Coronary artery (tissue), 2 donors: ENCODE data around the gene RPS14.

Experiments used
- DNase-seq: peaks from one replicate; pipeline ENCODE4 v3.0.0-alpha.2; 2017; ENCODE audit warnings: low spot score
- H3K27ac ChIP-seq, 2 donors: fragments of 200-600 bp; sonication (generic); one replicate each; pipeline ENCODE4 v1.5.1; 2016 to 2019
- H3K4me3 ChIP-seq: fragments of 200-600 bp; sonication (generic); 2 replicates; pipeline ENCODE4 v1.5.1; 2016; ENCODE audit warnings: mild to moderate bottlenecking, moderate library complexity
- TF ChIP-seq, protein P1 (sequence below): fragments of 200-600 bp; sonication (generic); IDR thresholded peaks from one replicate; pipeline ENCODE4 v1.5.1; 2019; ENCODE audit warnings: antibody characterized with exemption

Gene RPS14

GRCh38 chr5:150408231-150408943, 41.2 kb downstream of the RPS14 start:
- TF ChIP-seq, protein P1, sequence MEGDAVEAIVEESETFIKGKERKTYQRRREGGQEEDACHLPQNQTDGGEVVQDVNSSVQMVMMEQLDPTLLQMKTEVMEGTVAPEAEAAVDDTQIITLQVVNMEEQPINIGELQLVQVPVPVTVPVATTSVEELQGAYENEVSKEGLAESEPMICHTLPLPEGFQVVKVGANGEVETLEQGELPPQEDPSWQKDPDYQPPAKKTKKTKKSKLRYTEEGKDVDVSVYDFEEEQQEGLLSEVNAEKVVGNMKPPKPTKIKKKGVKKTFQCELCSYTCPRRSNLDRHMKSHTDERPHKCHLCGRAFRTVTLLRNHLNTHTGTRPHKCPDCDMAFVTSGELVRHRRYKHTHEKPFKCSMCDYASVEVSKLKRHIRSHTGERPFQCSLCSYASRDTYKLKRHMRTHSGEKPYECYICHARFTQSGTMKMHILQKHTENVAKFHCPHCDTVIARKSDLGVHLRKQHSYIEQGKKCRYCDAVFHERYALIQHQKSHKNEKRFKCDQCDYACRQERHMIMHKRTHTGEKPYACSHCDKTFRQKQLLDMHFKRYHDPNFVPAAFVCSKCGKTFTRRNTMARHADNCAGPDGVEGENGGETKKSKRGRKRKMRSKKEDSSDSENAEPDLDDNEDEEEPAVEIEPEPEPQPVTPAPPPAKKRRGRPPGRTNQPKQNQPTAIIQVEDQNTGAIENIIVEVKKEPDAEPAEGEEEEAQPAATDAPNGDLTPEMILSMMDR, result no peak
- H3K4me3 ChIP-seq, result no peak overlapping the region
- peak overlapping the region in 1 of 2 donors; percentile 59 for H3K27ac ChIP-seq
- DNase-seq, result no peak

DNA sequence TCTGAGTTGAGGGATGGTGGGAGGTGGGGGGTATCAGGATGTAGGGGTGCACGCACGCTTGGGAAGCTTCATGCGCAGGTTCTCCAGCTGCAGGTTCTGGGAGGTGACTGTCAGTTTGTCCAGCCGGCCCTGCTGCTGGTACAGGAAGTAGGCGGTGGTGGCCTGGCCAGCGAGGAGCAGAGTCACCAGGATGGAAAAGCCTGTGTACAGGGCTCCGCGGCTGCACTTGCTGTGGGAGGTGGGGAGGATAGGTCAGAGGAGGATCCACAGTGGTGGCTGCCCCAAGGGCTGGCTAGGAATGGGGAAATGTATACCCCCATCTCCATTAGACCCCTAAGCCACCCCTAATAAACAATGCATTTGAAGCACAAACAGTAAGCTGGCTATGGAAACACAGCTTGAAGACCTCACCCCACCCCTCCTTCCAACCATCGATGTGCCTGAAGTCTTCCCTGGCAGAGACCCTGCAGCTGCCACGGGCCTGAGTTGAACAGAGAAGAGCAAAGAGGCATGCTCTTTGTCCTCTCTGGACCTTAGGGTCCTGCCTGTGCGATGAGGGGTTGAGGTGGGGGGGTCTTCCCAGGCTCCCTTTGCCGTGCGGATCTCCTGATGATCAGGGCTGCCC, 42.3 kb downstream of the RPS14 start:
- Histone ChIP-seq H3K4me3 (no peak overlapping the region), H3K27ac (peak overlapping the region in 1 of 2 donors; percentile 59)
- no peak for DNase-seq

GRCh38 chr5:150406723-150407095, 42.8 kb downstream of the RPS14 start:
- H3K4me3 ChIP-seq, result no peak overlapping the region
- H3K27ac ChIP-seq, result peak overlapping the region in 1 of 2 donors; percentile 59
- TF ChIP-seq, protein P1, result no peak
- no peak for DNase-seq

More for the DNA sequence above, 42.3 kb downstream of the RPS14 start:
- TF ChIP-seq, protein P1, result no peak

- Histone ChIP-seq H3K4me3 (no peak overlapping the region), H3K27ac (peak overlapping the region in 1 of 2 donors; percentile 59)
- DNase-seq, result no peak
- TF ChIP-seq, protein P1, result no peak
These were observed 43.3 kb downstream of the RPS14 start for GRCh38 chr5:150406103-150406722.

DNA sequence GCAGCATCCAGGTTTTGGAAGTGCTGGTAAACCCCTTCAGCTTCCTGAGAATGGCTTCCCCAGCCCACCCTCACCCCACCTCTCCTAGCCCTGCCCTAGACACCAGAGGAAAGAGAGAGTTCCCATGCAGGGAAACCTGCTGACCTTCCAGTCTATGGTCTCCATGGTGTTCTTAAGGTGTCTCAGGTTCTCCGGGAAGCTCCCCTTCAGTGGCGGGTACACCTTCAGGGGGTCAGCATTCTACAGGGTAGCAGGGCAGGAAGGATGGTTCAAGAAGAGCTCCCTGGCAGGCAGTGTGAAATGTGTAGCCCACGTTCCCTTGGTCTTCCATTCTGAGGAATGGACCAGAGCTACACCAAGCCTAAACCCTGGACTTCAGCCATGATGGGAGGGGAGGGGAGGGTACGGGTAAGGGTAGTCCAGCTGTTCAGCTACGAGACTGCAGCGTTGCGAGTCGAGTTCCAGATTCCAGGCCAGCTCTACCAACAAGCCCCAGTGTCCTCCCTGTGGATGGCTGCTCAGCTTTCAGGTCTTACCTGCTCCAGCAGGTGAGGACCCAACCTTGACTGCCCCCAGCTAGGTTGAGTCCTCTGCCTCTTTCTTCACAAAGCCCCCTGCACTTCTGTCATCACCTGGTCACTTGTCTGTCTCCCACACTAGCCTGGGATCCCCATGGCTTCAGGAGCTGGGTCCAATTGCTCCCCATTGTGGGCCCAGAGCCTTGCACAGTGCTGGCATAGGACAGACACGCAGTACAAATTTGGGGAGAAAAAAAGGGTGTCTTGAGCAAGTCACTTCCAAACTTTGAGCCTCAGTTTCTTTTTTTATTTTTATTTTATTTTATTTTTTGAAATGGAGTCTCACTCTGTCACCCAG, 44.4 kb downstream of the RPS14 start:
- Histone ChIP-seq H3K4me3 (no peak overlapping the region), H3K27ac (no peak overlapping the region)
- DNase-seq, result no peak
- TF ChIP-seq, protein P1, result no peak

DNA sequence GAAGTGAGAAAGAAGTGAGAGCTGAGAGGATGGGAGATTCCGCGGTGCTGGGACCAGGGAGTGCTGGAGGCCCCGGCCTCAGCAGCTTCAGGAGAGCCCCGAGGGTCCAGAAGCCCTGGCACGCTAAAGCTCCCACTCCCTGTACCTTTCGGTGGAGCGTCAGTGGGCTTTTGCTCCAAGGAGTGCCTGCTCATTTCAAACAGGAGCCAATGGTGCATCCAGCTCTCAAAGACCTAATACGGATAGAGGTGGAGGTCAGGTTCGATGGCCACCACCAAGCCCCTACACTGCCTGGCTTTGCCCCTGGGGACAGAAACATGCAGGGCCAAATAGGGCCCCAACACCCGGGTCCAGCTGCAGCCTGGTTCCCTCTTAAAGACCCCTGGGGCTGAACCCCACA, 45.0 kb downstream of the RPS14 start:
- TF ChIP-seq, protein P1, result no peak
- DNase-seq, result no peak
- Histone ChIP-seq H3K27ac (no peak overlapping the region), H3K4me3 (no peak overlapping the region)
